OCI-LY7 (cell line): ENCODE measurements around the gene ENOX1. TPM values are rescaled to one million over a fixed set of nuclear protein-coding genes. Genes with fewer than 3 reads are reported as not detected.

Source experiments
- BruUV-seq: library from RNA; stranded (reverse); fragments of 400-500 nt; replicated peaks from 2 replicates; lab custom pipeline; 2021; lab: Mats Ljungman, UMichigan
- CTCF ChIA-PET: fragments of 300-600 bp; sonication (Branson Sonifier 250); formaldehyde crosslinking; loops from one replicate; lab custom pipeline; 2022; ENCODE audit warnings: antibody characterized with exemption; ENCODE audit not compliant: unreplicated experiment; lab: Charles Lee
- POLR2A ChIA-PET: fragments of 300-600 bp; sonication (Branson Sonifier 250); formaldehyde crosslinking; loops from one replicate; lab custom pipeline; 2022; ENCODE audit warnings: antibody characterized with exemption; lab: Charles Lee
- DNase-seq: peaks from one replicate; pipeline ENCODE4 v3.0.0-alpha.2; 2015; ENCODE audit warnings: low spot score
- H2AFZ ChIP-seq: fragments of 200-600 bp; sonication (generic), shearing (Covaris generic); 2 replicates; pipeline ENCODE4 v1.6.1; 2014; ENCODE audit warnings: mild to moderate bottlenecking, antibody characterized with exemption, low read length, moderate library complexity
- H3K27ac ChIP-seq: fragments of 200-600 bp; sonication (generic); 2 replicates; pipeline ENCODE4 v1.5.1; 2014; ENCODE audit warnings: mixed run types, low read depth, mild to moderate bottlenecking, moderate library complexity, low read length, inconsistent platforms; ENCODE audit not compliant: poor library complexity, severe bottlenecking
- H3K36me3 ChIP-seq: fragments of 200-600 bp; sonication (generic); 2 replicates; pipeline ENCODE4 v1.6.1; 2014; ENCODE audit warnings: mild to moderate bottlenecking, antibody characterized with exemption, low read length, moderate library complexity, mixed read lengths; ENCODE audit not compliant: insufficient read depth
- H3K4me1 ChIP-seq: fragments of 200-600 bp; sonication (generic); 2 replicates; pipeline ENCODE4 v1.5.1; 2014; ENCODE audit warnings: mild to moderate bottlenecking, low read length; ENCODE audit not compliant: insufficient read depth, poor library complexity, severe bottlenecking
- H3K4me2 ChIP-seq: fragments of 200-600 bp; sonication (generic); 2 replicates; pipeline ENCODE4 v1.6.1; 2014; ENCODE audit warnings: mild to moderate bottlenecking, low read length
- H3K4me3 ChIP-seq: fragments of 200-600 bp; sonication (generic); 2 replicates; pipeline ENCODE4 v1.5.1; 2014; ENCODE audit warnings: mild to moderate bottlenecking, low read depth, low read length; ENCODE audit not compliant: poor library complexity, severe bottlenecking
- H3K79me2 ChIP-seq: fragments of 200-600 bp; sonication (generic); 2 replicates; pipeline ENCODE4 v1.6.1; 2016; ENCODE audit warnings: low read depth, mild to moderate bottlenecking, low read length, moderate library complexity, mixed read lengths; ENCODE audit not compliant: insufficient read depth
- H3K9me2 ChIP-seq: fragments of 200-600 bp; sonication (generic); 2 replicates; pipeline ENCODE4 v1.6.1; 2016; ENCODE audit warnings: mild to moderate bottlenecking, low read length, mixed read lengths; ENCODE audit not compliant: insufficient read depth
- H3K9me3 ChIP-seq: fragments of 200-600 bp; sonication (generic); 2 replicates; pipeline ENCODE4 v1.6.1; 2014; ENCODE audit warnings: mild to moderate bottlenecking, mixed run types, low read length, mixed read lengths
- H4K20me1 ChIP-seq: fragments of 200-600 bp; sonication (generic); 2 replicates; pipeline ENCODE4 v1.6.1; 2014; ENCODE audit warnings: mild to moderate bottlenecking, antibody characterized with exemption, low read length, moderate library complexity, mixed read lengths; ENCODE audit not compliant: insufficient read depth
- CTCF ChIP-seq: fragments of 200-600 bp; sonication (generic); conservative IDR thresholded peaks from 2 replicates; pipeline ENCODE4 v1.5.1; 2014; ENCODE audit warnings: mild to moderate bottlenecking, antibody characterized with exemption, low read length, moderate library complexity, mixed read lengths
- EZH2phosphoT487 ChIP-seq: fragments of 200-600 bp; sonication (generic); IDR thresholded peaks from 2 replicates; pipeline ENCODE4 v1.6.1; 2018; ENCODE audit warnings: low read depth, borderline replicate concordance, mild to moderate bottlenecking, mixed run types, antibody characterized with exemption, low read length, moderate library complexity, mixed read lengths
- intact Hi-C: fragments of 100-400 bp; cut with micrococcal nuclease; formaldehyde crosslinking; loops from one replicate; pipeline ENCODE4 v1.10.0; 2022; ENCODE audit not compliant: unreplicated experiment
- total RNA-seq, 2 experiments: library from RNA; depleted of rRNA in 1 of 2; stranded (reverse); fragments of >200 nt in 1 of 2; shearing (Covaris generic) in 1 of 2; gene quantifications; 2 replicates each; pipeline ENCODE4 v1.2.3, GENCODE V29; 2014 to 2022

ENOX1 gene
- total RNA-seq, 2 experiments from 2014 or later, result 0.03 TPM; not detected in 1

GRCh38 chr13:43265028-43265427 is 521.7 kb downstream of the ENOX1 start:
- no peaks in the 10 kb centered on the region for H4K20me1 ChIP-seq
- DNase-seq, result no peak
- no peak overlapping the region for H3K27ac ChIP-seq
- no peaks in the 10 kb centered on the region for H3K36me3 ChIP-seq
- H3K4me2 ChIP-seq, result no peak overlapping the region
- no peaks in the 10 kb centered on the region for H3K4me1 ChIP-seq
- no peak for TF ChIP-seq EZH2phosphoT487
- TF ChIP-seq CTCF, result no peak
- no TSS peak for BruUV-seq
- no peak overlapping the region for H3K4me3 ChIP-seq
- H3K9me2 ChIP-seq, result no peaks in the 10 kb centered on the region
- H3K9me3 ChIP-seq, result no peaks in the 10 kb centered on the region
- ChIA-PET POLR2A (interaction anchor here (0.5 to 1.0 kb wide), 5 partner anchors 20 to 669 kb away, joined by 3 to 5 read pairs (median 3); no protein-coding TSS in a partner anchor), CTCF (no interaction called here)
- no peaks in the 10 kb centered on the region for H3K79me2 ChIP-seq
- H2AFZ ChIP-seq, result no peak overlapping the region
- intact Hi-C loops, result no loop called here

GRCh38 chr13:43264458-43264857 is 522.3 kb downstream of the ENOX1 start:
- Histone ChIP-seq H3K36me3 (no peaks in the 10 kb centered on the region), H2AFZ (no peak overlapping the region), H3K4me2 (no peak overlapping the region), H3K9me3 (no peaks in the 10 kb centered on the region), H3K4me1 (no peaks in the 10 kb centered on the region), H3K4me3 (no peak overlapping the region), H3K9me2 (no peaks in the 10 kb centered on the region), H3K79me2 (no peaks in the 10 kb centered on the region), H4K20me1 (no peaks in the 10 kb centered on the region), H3K27ac (no peak overlapping the region)
- TF ChIP-seq CTCF (no peak), EZH2phosphoT487 (no peak)
- no TSS peak for BruUV-seq
- no peak for DNase-seq
- intact Hi-C loops, result no loop called here
- ChIA-PET POLR2A (interaction anchor here (0.5 to 1.0 kb wide), 5 partner anchors 21 to 669 kb away, joined by 3 to 5 read pairs (median 3); no protein-coding TSS in a partner anchor), CTCF (no interaction called here)

- H3K9me3 ChIP-seq, result no peaks in the 10 kb centered on the region
- DNase-seq, result no peak
- intact Hi-C loops, result no loop called here
- CTCF ChIA-PET, result no interaction called here
- H3K27ac ChIP-seq, result no peak overlapping the region
- no TSS peak for BruUV-seq
- TF ChIP-seq CTCF, result no peak
- TF ChIP-seq EZH2phosphoT487, result no peak
- H3K9me2 ChIP-seq, result no peaks in the 10 kb centered on the region
- H3K36me3 ChIP-seq, result no peaks in the 10 kb centered on the region
- no peak overlapping the region for H2AFZ ChIP-seq
- H3K79me2 ChIP-seq, result no peaks in the 10 kb centered on the region
- H3K4me3 ChIP-seq, result no peak overlapping the region
- POLR2A ChIA-PET, result interaction anchor here (0.6 kb wide), 1 partner anchor 53 kb away, joined by 3 read pairs; no protein-coding TSS in a partner anchor
- H3K4me1 ChIP-seq, result no peaks in the 10 kb centered on the region
- no peaks in the 10 kb centered on the region for H4K20me1 ChIP-seq
- no peak overlapping the region for H3K4me2 ChIP-seq
Measured at GRCh38 chr13:43263047-43263446, 523.7 kb downstream of the ENOX1 start.
